DMS153 treated with DMSO at 0.1 percent for 48 hours (cell line): ENCODE results near the gene MED23.

Experiments
- DNase-seq: peaks from one replicate; lab custom pipeline; 2025; ENCODE audit not compliant: unreplicated experiment; lab: John Stamatoyannopoulos, UW

The MED23 gene

GRCh38 chr6:131627724-131628682 lies at the start of gene MED23:
Gene MED23, minus strand, starts transcription at chr6:131628242. Its CDS starts 193 bp downstream, at chr6:131628049.
- peak; percentile 87 for DNase-seq

GRCh38 chr6:131673184-131673583 lies 45.1 kb upstream of the MED23 start:
- DNase-seq, result no peak

GRCh38 chr6:131669891-131670290 lies 41.8 kb upstream of the MED23 start:
- no peak for DNase-seq

GRCh38 chr6:131663578-131664165 lies 35.6 kb upstream of the MED23 start:
- no peak for DNase-seq

DNA sequence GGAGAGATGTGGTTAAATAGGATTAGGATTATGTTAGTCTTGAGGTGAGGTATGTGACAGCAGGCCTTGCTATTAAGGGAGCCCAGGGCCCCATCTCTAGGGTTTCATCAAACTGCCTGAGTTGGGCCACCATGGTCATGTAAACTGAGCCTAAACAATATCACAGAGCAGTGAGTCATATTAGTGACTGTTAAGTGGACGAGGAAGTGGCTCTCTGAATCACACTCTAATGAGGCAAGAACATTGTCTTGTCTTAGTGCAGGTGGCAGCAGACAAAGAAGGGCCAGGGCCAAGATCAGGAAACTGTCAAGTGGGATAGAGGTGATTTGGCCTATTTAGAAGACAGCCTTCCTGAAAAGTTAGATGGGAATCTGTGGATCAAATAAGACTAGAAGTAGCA lies 32.2 kb upstream of the MED23 start:
- no peak for DNase-seq

- DNase-seq, result no peak
Observed at GRCh38 chr6:131658287-131658686, 30.2 kb upstream of the MED23 start.

DNA sequence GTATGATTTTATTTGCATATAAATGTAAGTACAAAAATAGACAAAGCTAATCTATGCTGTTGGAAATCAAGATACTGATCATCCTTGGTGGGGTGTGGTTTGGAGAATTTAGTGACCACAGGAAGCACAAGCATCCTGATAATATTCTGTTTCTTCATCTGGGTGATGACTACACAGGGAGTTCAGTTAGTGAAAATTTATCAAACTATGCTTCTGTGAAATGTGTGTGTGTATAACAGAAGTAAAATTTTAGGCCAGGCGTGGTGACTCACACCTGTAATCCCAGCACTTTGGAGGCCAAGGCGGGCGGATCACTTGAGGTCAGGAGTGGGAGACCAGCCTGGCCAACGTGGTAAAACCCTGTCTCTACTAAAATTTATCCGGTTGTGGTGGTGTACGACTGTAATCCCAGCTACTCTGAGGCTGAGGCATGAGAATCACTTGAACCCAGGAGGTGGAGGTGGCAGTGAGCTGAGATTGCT lies 29.6 kb upstream of the MED23 start:
- no peak for DNase-seq

DNA sequence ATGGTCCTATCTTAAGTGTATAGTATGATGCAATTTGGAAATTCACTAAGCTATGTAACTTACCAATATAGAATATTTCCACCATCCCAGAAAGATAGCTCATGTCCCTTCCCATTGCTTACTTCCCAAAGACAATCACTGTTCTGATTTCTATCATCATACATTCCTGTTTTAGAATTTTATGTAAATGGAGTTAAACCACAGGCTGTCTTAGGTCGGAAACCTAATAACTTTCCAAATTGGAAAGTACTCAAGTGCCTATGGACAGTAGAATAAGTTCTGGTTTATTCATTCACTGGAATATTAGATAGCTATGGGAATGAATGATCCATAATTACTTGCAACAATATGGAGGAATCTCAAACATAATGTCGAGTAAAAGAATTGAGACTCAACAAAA lies 29.2 kb upstream of the MED23 start:
- no peak for DNase-seq

GRCh38 chr6:131656667-131657066 lies 28.6 kb upstream of the MED23 start:
- no peak for DNase-seq

GRCh38 chr6:131655951-131656350 lies 27.9 kb upstream of the MED23 start:
- DNase-seq, result no peak

- no peak for DNase-seq
Observed at GRCh38 chr6:131655387-131655786, 27.3 kb upstream of the MED23 start.

DNA sequence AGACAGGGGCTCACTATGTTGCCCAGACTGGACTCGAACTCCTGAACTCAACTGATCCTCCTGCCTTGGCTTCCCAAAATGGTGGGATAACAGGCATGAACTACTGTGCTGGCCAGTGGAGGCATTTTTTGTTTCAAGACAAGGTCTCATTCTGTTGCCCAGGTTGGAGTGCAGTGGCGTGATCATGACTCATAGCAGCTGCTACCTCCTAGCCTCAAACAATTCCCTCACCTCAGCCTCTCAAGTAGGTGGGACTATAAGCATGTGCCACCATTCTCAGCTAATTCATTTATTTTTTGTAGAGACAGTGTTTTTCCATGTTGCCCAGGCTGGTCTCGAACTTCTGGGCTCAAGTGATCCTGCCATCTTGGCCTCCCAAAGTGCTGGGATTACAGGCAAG lies 26.3 kb upstream of the MED23 start:
- no peak for DNase-seq

DNA sequence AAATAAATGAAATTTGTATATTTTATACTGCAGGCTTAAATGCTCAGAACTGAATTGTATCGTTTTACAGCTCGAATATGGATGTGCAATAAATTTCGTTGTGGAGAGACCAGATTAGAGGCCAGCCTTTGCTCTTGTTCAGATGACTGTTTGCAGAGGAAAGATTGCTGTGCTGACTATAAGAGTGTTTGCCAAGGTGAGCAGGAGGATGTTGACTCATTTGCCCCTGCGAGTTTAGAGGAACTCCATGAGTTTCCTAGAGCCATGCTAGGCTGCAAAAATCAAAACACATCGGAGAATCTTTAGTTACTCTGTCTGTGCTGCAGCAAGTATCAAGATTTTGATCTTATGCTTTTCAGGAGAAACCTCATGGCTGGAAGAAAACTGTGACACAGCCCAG lies 24.4 kb upstream of the MED23 start:
- no peak for DNase-seq

GRCh38 chr6:131651782-131652181 lies 23.7 kb upstream of the MED23 start:
- DNase-seq, result peak; percentile 43

DNA sequence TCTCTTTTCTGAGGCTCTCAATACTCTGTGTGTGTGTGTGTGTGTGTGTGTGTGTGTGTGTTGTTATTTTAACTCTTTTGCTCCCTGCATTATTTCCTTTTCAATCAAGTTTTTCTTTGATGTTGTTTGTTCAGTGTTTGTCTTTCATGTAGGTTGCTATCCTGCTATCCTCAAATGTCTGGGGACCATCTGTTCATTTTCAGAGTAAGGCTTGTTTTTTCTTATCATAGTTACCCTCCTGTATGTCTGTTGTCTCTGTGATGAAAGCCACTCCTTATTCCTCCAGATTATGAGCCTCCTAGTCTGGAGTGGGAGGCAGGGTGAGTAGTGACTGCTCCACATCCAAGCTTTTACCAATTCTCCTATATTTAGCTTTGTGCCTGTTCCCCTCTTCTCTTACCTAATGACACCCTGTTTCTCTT lies 18.2 kb upstream of the MED23 start:
- DNase-seq, result no peak

GRCh38 chr6:131645846-131646245 lies 17.8 kb upstream of the MED23 start:
- no peak for DNase-seq

DNA sequence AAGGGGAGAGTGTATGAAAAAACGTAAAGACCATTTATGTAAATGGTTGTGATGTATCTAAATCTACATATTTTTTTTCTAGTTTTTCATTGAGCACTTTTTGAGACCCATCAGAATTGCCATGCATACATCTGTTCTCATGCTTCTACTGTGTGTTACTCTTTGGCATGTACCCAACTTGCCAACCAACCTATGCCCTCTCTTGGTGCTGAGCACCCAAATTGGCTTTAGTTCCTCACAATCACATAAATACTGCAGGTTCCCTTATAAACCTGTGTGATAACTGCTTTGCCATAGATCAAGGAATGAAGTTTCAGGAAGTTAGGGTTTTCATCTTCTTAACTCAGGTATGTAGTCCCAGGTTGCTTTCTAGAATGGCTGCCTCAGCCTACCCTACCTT lies 16.9 kb upstream of the MED23 start:
- DNase-seq, result no peak

- no peak for DNase-seq
Observed at GRCh38 chr6:131643855-131644460, 15.9 kb upstream of the MED23 start.

DNA sequence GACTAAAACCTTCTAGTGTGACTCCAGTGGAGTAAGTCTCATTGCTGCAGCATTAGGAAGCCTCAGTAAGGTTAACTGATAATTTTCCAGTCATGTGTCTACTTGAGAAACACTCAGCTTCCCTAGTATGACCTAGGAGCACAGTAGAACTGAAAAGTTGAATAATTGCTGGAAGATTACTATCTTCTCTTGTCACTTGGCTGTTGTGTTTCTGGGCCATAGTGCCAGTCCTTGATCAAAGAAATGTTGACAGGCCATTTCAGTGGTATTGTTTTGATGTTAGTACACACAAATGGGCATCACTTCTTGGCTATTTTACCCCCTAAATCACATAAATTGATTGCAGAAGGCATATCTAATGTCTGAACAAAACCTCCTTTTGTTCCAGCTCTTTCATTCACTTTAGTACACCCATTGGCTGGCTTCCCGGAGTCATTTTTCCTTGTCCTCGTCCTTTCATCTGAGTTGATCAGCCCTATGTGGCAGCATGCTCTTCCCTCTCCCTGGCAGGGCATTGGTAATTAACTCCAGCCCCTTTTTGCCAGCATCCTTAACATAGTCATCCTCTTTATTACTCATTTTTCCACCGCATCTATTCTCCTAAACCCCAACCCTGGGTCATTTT lies 15.1 kb upstream of the MED23 start:
- peak; percentile 94 for DNase-seq

GRCh38 chr6:131642565-131642964 lies 14.5 kb upstream of the MED23 start:
- DNase-seq, result no peak

DNA sequence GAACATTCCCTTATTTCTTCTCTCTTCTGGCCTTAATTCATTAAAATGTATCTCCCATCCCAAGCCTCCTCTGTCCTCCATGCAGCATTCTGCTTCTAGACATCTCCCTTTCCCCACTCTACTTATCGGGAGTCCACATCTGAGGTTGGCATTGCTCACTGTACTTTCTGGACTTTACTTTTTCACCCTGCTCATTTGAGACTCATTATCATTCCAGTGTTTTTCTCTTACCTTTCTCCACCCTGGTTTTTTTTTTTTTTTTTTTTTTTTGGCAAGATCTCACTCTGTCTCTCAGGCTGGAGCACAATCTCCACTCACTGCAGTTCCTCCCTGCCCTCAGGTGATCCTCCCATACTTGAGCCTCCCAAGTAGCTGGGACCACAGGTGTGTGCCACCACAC lies 13.5 kb upstream of the MED23 start:
- DNase-seq, result no peak
